NCI-H1694 treated with DMSO at 0.1 percent for 48 hours (cell line): Measurements from ENCODE around the gene PYM1.
"Not testable (repeated sequence)": the region's sequence is repeated elsewhere in the genome, so short reads cannot be mapped to it uniquely, and the experiment has no call there.

ENCODE experiments used
- DNase-seq: peaks from one replicate; lab custom pipeline; 2025; lab: John Stamatoyannopoulos, UW

PYM1 gene

DNA sequence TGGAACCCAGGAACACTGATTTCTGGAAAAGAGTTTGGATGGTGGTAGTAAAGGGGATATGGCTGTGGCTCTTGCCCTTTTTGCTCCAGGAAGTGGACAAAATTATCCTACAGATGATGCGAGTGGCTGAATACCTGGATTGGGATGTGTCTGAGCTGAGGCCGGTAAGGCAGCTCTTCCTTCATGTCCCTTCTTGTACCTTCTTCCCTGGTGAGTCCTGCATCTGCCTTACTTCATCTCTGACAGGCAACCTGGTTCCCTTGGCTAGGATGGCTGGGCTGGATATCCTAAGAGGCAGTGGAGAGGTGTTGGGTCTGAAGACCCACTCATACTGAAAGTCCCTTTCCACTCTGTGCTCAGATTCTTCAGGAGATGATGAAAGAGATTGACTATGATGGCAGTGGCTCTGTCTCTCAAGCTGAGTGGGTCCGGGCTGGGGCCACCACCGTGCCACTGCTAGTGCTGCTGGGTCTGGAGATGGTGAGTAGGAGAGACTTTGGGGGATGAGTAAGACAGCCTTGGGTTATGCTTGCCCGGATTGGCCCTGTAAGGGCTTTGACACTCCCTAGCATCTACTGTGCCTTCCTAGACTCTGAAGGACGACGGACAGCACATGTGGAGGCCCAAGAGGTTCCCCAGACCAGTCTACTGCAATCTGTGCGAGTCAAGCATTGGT lies 11.3 kb upstream of the PYM1 start:
- DNase-seq, result no peak

- DNase-seq, result no peak
These were observed 10.3 kb upstream of the PYM1 start for GRCh38 chr12:55937981-55938380.

DNA sequence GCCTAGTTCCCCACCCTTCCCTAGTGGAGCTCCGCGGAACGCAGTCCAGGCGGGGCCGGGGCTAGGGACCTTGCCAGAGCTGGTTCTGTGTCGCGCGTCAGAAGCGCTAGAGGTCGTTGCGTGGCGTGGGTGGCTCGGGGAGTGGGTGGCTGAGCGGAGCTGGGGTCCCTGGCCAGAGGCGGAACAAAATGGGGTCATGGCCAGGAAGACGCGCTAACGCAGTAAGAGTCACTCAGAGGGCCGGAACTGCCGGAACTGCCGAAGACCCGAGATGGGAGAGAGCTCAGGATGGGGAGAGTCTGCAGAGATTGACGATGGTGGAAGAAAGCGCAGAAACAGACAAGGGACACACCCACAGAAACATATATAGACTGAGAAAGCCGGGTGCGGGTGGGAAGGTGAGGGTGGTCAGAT lies 8.1 kb upstream of the PYM1 start:
- no peak for DNase-seq

DNA sequence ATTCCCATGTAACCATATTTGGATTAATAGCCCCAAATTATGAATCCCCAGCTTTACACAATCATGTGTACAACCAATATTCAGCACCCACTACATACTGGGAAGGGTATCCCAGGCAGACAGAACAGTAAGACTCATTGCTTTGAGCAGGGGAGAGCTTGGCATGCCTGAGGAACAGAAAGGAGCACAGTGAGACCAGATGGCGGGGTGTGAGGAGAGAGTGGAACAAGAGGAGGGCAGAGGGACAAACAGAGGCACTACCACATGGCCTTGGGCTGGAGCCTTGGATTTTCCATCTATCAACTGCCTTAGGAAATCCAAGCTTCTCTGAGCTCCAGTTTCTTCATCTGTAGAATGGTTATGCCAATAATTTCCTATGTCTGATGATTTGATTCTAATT lies 7.1 kb upstream of the PYM1 start:
- no peak for DNase-seq

DNA sequence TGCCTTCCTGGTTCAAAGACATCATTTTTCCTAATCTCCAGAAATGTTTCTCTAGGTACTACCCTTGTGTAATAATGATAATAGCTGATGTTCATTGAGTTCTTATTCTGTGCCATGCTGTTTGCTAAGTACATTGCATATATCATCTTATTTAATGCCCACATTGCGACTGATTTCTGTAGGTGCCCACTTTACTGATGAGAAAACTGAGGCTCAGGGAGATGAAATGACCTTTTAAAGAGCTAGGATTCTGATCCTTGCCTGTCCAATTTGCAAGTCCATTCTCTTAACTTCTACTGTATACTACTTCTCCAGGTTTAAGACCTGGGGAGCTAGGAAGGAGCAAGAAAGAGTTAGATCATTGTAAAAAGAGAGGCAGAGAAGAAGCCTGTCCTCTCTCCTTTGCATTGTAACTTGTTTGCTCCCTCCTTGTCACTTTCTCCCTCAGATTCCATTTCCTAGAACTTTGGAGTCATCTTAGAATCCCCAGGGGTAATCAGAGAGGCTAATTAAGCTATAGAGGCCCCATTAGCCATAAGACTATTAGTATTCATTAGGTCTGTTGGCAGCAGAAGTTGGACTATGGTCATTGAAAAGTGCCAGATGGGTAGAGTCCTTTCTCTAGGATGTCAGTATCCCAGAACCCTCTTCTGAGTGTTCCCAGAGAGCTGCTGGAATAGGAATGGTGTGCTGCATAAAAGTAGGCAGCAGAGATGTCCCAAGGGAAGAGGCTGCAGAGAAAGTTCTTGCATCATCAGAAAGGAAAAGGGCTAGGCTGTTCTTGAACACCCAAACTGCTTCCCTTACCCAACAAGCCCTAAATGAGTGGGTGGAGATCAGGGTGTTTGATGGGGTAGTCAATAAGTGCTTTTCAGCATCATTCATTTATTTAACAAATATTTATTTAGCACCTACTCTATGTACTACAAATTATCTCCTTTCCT lies 6.4 kb upstream of the PYM1 start:
- no peak for DNase-seq

- no peak for DNase-seq
These were observed 5.6 kb upstream of the PYM1 start for GRCh38 chr12:55933169-55933798.

DNA sequence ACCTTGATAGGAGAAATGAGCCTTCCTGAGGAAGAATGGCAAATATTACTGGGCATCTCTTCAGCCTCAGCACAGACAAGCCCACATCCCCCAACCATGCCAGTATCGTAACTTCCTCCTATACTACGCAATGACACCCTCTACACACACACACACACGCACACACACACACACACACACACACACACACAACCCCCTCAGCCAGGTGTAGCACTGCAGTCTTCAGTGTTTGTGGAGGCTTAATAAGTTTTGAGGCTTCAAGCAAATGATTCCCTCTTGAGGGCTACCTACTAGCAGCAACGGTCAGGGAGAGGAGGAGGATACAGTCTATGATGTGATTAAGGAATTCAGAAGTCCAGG lies 4.8 kb upstream of the PYM1 start:
- DNase-seq, result no peak

GRCh38 chr12:55931780-55932550 lies 4.3 kb upstream of the PYM1 start:
- DNase-seq, result no peak

- no peak for DNase-seq
These were observed 3.7 kb upstream of the PYM1 start for GRCh38 chr12:55931317-55931779.

DNA sequence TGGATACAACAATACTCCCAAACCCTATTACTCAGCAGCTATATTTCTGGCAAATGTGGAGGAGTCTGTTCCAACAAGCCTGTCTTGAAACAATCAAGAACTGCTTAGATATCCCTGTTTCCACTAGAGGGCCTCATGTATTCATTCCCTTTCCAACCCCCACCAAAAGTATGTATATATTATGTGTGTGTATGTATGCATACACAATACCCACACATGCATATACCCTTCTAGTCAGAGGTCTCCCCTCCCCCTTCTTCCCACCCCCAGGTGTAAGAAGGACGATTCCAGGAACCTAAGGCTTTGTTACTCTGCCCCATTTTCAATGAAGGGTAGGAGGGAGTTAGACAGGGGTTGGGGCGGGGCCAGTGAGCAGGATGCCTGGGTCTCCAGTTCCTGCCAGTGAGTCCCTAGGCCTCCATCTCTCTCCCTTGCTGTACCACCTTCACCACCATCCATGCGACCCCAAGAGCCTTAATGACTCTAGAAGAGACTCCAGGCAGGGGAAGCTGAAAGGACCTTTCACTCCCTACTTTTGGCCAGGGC lies 3.1 kb upstream of the PYM1 start, which contains the start of gene DGKA:
Gene DGKA, plus strand, starts transcription at position 392 of the 546 bp plus-strand sequence. CDS start 5,342 bp downstream, outside the sequence.
- peak; percentile 82 for DNase-seq

DNA sequence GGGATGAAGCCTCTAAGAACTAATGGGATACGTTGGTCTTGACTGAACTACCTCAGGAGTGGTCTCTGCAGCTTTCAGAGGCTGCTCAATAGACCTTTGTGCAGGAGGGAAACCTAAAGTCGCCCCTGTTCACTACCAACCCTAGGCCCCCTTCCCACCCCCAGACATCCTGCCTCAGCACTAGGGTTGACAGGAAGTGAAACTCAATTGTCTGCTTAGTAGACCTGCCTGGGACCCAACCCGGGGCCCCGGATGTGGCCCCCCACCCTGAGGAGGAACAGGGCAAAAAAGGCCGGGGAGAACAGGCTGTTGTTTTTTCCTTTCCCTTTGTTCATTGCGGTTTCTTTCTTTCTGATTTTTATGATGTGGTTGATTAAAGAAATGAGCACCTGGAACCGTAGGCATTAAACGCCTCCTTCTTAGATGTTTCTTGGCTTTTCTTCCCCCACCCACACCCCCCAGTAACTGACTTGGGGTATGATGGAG lies 1.7 kb upstream of the PYM1 start:
- DNase-seq, result no peak

DNA sequence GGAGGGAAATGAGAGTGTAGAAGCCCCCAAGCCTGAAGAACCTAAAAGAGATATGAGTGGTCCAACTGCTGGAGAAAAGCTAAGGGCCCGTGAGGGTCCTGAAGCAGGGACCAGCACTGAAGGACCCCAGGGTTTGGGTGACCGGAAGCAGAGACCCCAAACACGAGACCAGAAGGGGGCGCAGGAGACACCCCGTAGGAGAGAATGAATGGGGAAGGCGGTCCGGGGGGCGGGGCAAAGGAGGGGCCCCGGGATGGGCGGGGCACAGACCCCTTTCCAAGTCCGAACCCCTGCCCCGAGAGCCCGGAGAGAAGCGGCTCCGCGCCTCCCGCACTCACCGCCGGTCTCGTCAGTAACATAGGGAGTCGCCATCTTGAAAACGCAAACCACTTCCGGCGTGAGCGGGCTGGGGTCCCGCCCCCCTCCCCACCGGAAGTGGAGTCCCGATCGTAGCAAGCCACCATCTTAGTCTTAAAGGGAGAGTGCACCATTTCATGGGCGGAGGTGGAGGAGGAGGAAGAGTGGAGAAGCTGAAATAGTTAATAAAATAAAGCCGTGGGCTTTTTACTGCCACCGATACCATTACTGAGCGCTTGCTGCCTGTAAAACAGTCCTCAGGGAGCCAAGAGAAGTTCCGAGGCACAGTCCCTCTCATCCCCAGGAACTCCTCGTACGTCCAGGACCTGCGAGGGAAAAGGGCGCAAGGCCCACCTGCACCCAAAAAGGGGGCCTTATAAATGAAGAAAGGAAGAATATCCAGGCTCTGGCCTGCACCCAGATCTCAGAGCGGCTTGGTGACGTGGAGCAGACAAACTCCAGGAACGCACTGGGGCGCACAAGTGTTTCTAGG lies 731 bp downstream of the PYM1 start:
- DNase-seq, result peak; percentile 86

DNA sequence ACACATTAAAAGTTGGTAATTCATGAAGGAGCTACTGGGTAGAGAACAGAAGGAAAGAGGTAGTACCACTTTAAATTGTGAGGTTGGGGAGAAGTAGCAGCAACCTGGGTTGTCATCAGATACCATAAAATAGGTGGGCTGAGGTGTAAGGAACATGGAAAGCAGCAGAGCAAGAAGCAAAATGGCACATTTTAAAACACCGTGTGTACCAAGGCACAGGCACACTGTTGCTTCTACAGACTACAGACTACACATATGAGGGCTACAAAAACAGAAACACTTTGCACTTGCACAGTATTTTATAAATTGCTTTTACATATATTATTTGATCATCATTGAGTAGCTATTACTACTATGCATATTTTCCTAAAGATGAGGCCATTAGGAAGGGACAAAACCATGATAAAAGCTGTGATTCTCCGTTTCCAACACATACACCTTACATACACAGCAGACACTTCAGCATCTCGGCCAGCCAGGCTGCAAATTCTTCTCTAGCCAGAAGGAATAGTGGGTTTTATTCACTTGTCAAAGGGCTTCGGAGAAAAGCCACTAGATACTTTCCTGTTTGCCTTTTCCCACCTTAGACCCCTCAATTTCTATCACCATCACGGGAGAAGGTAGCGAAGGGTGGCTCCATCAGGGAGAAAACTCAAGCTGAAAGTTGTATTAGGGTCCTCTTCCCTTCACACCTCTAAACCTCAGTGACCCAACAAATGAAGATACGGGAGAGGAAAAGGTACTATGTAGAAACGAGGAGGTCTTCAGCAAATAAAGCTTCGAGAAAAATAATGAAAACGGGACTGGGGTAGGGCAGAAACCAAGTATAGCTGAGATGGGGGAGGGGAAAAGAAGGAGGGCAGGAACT lies 1.6 kb downstream of the PYM1 start:
- no peak for DNase-seq

- DNase-seq, result no peak
These were observed 2.3 kb downstream of the PYM1 start for GRCh38 chr12:55925371-55925770.

DNA sequence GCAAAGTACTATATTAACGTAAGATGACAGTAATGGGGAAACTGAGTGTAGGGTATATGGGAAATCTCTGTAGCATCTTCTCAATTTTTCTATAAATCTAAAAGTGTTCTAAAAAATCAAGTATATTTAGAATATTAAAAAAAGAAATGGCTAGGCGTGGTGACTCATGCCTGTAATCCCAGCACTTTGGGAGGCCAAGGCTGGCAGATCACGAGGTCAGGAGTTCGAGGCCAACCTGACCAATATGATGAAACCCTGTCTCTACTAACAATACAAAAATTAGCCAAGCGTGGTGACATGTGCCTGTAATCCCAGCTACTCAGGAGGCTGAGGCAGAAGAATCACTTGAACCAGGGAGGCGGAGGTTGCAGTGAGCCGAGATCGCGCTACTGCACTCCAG lies 4.0 kb downstream of the PYM1 start:
- DNase-seq, result not testable (repeated sequence)

- DNase-seq, result no peak
These were observed 5.6 kb downstream of the PYM1 start for GRCh38 chr12:55922126-55922525.

GRCh38 chr12:55919032-55919431 lies 8.7 kb downstream of the PYM1 start:
- not testable (repeated sequence) for DNase-seq

DNA sequence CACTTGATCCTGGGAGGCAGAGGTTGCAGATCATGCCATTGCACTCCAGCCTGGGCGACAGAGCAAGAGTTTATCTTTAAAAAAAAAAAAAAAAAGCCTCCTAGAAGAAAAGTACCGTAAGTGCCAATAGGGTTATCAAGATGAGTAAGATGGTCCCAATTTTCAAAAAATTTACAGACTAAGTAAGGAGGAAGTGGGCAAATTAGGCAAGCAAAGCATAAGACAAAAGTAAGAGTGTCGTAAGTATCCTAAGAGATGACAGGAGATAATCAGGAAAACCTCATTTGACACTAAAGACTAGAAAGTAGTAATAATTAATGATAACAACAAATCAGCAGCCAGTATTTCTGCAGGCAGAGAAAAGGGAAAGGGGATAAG lies 12.2 kb downstream of the PYM1 start:
- DNase-seq, result no peak

DNA sequence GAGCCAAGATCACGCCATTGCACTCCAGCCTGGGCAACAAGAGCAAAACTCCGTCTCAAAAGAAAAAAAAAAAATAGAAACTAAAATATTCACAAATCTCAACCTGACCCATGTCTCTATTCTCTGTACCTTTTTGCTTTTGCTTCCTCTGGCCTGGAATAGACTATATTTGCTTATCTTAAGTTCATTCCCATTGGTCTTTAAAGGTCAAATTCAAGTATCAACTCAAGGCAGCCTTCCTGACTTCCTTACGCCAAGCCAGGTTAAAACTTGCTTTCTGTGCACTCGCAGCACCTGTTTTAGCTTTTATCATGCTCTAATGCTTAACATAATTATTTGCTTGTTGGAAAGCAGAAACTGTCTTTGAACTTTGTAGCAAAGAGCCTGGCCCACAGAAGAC lies 14.8 kb downstream of the PYM1 start:
- DNase-seq, result no peak

DNA sequence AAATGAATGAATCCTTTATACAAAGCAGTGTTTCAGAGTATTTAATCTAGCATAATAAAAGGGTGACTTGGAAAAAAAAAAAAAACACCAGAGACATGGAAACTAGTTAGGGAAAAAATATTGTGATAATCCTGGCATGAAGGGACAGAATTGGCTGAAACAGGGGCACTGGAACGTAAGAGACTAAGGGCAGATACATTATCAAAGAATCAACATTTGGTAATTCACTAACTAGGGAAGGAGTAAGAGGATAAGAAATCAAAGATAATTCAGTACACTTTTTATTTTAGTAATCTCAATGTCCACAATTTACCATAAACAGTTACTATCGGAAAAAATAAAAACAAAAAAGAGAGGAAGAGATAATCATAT lies 18.2 kb downstream of the PYM1 start:
- no peak for DNase-seq
